NOMO-1 (cell line): ENCODE measurements around the gene DENND4A.

ENCODE experiments used
- DNase-seq, 2 experiments: peaks; one replicate each; lab custom pipeline; 2025; ENCODE audit not compliant: unreplicated experiment in 2 of 2; lab: John Stamatoyannopoulos, UW

Gene DENND4A

GRCh38 chr15:65690173-65690572 is 101.9 kb downstream of the DENND4A start:
- no peak for DNase-seq

DNA sequence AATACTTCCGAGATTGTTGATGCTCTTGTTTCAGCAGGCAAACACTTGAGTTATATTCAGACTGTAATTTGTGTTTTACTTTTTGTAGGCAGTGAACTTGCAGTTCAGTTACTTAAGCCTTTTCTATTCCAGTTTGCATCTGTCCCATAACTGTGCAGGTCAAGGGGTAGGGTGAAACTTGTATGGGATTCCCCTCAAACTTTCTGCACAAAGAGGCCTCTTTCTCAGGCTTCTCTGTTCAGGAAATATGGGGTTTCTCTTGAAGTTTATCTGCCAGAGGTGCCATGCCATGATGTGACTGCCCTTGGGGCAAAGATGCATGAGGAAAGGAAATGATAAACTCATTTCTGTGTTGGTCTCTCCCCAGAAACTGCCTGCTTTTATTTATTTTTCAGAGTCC is 103.6 kb downstream of the DENND4A start:
- no peak for DNase-seq

GRCh38 chr15:65682404-65682911 is 109.6 kb downstream of the DENND4A start:
- no peak for DNase-seq

GRCh38 chr15:65680544-65680943 is 111.5 kb downstream of the DENND4A start:
- DNase-seq, result no peak

DNA sequence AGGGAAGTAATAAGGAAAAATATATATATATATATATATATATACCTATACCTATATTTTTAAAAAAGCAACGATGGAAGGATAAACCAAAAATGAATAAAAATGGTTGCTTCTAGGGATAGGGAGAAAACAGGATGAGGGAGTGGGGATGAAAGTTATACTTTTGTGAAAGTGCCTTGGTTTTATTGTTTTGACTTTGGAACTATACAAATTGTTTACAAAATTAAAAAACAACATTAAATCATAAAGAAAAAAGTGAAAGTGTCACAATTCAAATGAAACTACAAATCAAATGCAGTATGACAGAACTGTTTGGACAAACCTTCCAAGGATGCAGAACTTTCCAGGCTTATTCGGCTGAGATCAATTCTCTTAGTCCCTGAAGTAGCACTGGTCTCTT is 116.0 kb downstream of the DENND4A start:
- DNase-seq, result no peak

GRCh38 chr15:65675551-65675950 is 116.5 kb downstream of the DENND4A start:
- no peak for DNase-seq

GRCh38 chr15:65666257-65666656 is 125.8 kb downstream of the DENND4A start:
- DNase-seq, result no peak

DNA sequence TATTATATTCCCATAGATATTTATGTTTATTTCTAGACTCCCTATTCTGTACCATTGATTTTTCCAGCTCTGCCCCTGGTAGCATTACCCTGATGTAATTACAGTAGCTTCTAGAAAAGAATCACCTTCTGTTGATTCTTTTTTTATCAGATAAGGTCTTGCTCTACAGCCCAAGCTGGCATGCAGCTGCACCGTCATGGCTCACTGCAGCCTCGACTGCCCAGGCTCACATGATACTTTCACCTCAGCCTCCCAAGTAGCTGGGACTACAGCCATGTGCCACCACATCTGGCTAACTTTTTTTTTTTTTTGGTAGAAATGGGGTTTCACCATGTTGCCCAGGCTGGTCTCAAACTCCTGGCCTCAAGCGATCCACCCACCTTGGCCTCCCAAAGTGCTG is 128.6 kb downstream of the DENND4A start:
- DNase-seq, result no peak

DNA sequence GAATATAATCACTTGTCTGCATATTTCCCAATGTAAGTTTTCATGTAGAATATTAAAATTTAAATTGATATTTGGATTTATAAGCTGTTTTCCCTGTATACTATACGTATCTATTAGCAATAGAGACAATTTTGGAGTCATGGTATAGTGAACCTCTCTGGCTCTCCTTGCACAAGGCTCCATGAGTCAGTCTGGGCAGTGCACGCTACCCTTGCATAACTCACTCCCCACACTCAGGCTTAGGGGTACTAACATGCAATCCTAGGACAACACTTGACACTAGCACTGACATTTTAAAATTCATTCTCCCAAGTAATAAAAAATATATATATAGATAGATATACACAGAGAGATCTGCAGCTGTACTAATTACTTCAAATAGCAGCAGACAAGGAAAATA is 131.2 kb downstream of the DENND4A start:
- DNase-seq, result no peak

DNA sequence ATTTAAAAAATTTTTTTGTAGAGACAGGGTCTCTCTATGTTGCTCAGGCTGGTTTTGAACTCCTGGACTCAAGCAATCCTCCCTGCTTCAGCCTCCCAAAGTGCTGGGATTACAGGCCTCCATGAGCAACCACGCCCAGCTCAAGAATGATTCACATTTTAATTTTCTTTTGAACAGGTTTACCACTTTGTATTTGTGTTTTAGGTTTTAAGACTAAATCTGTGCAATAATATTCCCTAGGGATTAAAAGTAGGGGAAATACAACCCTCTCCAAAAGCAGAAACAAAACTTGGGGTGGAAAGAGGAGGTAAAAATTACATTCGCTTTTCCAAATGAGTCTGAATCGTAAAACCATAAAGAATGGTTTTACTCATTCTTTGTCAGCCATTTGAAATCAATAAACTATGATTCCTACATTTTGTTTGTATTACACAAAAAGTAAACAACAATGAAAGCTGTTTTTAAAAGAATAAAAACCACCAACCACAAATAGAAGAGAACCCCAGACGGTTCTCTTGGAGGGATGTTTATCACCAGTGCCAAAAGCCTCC is 132.5 kb downstream of the DENND4A start:
- DNase-seq, result no peak

DNA sequence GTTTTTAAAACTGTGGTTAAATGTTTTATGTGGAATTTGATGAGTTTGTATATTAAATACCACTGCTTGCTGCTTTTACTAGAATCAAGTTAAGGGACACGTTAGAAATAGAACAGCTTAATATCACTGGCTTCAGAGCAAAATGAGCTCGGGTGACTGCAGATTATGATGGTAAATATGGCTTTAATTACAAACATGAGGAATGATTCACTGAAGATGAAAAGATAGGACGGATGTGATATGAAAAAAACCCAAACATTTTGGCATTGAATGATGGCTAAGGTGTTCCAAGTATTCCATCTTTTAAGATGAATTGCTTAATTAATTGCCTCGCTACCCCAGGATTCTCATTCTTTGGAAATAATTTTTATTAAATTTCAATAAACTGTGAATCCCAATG is 136.6 kb downstream of the DENND4A start:
- no peak for DNase-seq

GRCh38 chr15:65655026-65655425 is 137.1 kb downstream of the DENND4A start:
- DNase-seq, result no peak

GRCh38 chr15:65653801-65654521 is 138.1 kb downstream of the DENND4A start:
- no peak for DNase-seq

GRCh38 chr15:65653341-65653740 is 138.8 kb downstream of the DENND4A start:
- no peak for DNase-seq

DNA sequence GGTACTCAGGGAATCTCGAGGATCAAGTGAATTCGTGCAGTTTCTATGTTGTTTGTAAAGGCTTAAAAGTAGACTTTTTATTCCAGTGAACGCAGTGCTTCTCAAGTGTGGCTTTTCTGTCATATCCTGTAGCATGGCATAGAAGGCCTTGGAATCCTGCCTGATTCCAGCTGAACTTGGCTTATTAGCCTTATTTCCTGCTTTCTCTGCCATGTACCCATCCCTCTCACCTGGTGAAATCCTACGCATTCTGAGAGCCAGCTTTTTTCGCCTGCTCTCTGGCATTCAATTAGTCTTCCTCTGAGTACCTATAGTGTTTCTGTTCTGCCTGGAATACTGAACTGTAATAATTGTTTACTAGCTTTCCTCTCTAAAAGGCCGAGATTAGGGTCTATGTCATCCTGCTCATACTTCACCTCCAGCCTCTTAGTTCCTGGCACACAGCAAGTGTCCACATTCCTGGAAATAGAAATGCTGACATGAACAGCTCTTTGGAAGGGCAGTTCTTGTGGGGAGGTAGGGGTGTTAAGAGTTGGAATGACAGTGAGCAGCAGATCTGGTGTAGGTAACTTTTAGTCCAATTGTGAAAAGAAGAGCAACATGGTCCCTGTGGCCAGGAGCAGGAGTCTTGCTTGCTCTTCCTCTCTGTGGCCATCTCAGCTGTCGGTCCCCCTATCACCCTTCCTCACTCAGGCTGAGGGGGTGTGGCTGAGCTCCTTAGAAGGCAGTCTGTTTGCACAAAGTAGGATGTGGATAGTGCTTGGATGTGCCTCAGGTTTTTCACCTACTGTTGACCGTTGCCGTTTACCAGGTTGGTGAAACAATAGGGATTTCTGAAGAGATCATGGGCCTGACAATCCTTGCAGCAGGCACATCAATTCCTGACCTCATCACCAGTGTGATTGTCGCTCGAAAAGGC is 140.0 kb downstream of the DENND4A start:
- DNase-seq, result no peak

GRCh38 chr15:65651042-65651322 is 141.1 kb downstream of the DENND4A start:
- no peak for DNase-seq

GRCh38 chr15:65650312-65651041 is 141.6 kb downstream of the DENND4A start:
- DNase-seq, result no peak

GRCh38 chr15:65646486-65646885 is 145.6 kb downstream of the DENND4A start:
- DNase-seq, result no peak

DNA sequence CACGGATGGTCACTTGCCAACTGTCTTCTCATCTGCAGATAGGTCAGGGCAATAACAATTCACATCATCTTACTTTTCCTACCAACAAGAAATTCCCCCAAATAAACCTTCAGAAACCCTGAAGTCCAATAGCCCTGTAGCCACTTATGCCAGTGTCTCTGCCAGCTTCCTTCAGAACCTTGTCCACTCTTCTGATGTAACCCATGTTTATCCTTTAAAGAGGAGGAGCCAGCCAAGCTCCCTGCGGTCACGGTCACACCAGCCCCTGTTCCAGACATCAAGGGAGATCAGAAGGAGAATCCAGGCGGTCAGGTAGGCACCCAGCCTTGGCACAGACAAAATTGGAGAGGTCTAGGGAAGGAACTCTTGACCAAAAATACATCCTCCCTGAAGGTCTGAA is 146.7 kb downstream of the DENND4A start:
- DNase-seq, result no peak

DNA sequence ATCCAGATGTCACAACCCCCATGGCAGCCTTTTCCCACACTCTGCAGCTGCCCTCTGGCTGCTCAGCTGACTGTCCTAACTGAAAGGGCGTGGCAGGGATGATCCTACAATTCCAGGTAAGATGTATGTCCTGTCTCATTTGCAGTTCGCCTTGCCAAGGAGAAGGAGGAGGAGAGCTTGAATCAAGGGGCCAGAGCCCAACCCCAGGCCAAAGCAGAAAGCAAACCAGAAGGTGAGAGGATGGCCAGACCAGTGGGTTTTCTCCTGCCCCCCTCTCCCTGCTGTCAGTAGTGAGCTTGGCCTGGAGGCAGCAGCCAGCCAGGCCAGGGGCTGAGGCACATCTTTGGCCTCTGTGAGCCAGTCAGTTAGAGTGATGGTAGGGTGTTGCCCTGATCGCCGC is 147.8 kb downstream of the DENND4A start:
- DNase-seq, result no peak

DNA sequence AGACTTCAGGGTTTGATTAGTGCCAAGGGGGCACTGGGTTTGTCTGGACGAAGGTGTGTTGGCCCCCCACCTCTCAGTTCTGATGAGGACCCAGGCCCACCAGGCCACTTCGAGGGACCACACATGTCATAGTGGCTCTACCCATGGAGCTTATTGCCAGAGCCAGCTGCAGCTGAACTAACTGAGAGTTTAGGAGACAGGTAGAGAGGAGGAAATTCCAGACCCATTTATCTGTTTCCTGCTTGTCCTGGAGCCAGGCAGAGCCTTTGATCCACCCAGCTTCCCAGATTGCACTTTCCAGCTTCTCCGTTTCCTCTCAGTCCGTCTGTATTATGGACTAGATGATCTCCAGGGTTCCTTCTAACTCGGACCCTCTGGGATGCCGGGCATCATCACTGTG is 149.5 kb downstream of the DENND4A start:
- no peak for DNase-seq
